HK-2 (cell line): Measurements from ENCODE around the gene KCTD10.
"Not testable (repeated sequence)": the region's sequence is repeated elsewhere in the genome, so short reads cannot be mapped to it uniquely, and the experiment has no call there.

Experiments used
- DNase-seq: peaks from one replicate; pipeline ENCODE4 v3.0.0-alpha.2; 2018; ENCODE audit not compliant: unreplicated experiment

The KCTD10 gene

DNA sequence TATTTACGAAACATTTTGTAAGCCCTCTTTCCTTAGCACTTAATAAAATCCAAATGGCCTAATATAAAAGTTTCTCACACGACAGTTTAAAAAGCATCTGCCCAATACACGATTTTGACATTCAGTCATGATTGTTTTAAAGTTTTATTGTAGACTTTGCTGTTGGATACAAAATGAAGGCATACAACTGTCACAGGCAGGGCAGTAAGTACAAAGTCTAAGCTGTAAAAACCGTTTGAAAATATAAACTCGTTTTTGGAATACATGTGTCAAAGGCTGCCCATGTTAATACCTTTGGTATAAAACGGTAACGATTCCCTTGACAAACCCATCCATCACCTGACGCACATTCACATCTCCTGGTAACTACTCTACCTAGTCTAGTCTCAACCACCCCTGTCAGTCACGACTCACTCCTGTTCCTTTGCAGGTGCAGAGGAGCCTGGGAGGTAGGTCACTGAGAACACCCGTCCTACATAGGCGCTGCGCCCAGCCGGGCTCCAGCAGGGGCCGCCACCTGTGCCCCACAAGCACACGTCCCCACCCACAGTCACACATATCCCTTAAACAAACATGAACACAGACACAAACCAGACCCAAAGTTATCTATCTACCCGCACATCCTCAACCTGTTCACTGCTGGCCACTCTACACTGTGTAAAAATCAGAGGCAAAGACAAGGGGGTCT lies 27.1 kb downstream of the KCTD10 start:
- DNase-seq, result no peak

GRCh38 chr12:109448707-109449390 lies 28.3 kb downstream of the KCTD10 start:
- DNase-seq, result no peak

DNA sequence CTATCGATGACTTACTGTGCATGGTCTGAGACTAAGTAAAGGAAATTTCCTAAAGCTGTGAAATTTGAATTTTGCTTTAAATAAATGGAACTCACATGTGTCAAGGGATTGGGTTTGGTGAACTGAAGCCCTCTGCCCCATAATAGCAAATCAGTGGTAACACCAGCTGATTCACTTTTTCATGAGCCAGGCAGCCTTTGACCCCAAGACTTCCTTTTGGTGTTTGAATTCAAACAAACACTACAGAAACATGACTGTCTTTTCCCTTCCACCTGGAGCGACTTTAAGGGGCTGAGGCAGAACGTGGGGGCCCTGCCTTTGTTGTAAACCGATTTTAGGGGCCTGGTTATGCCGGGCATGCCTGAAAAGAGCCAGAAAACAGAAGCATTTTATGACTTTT lies 28.8 kb downstream of the KCTD10 start:
- DNase-seq, result no peak

DNA sequence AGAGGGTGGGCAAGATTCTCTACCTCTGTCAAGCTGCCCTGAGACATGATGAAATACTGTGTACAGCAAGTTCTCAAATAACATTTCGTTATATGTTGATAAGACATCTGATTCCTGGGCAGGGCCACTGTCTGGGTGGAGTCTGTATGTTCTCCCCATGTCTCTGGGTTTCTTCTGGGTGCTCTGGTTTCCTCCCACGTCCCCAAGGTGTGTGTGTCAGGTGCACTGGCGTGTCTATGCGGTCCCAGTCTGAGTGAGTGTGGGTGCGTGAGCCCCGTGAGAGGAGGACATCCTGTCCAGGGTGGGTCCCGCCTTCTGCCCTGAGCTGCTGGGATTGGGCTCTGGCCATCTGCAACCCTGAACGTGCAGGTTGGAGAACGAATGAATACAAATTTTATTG lies 29.6 kb downstream of the KCTD10 start:
- DNase-seq, result no peak

- no peak for DNase-seq
Observed at GRCh38 chr12:109446869-109447268, 30.2 kb downstream of the KCTD10 start.

- DNase-seq, result no peak
Observed at GRCh38 chr12:109445191-109445609, 31.9 kb downstream of the KCTD10 start.

GRCh38 chr12:109444259-109444658 lies 32.8 kb downstream of the KCTD10 start:
- no peak for DNase-seq

- DNase-seq, result no peak
Observed at GRCh38 chr12:109443794-109444193, 33.3 kb downstream of the KCTD10 start.

DNA sequence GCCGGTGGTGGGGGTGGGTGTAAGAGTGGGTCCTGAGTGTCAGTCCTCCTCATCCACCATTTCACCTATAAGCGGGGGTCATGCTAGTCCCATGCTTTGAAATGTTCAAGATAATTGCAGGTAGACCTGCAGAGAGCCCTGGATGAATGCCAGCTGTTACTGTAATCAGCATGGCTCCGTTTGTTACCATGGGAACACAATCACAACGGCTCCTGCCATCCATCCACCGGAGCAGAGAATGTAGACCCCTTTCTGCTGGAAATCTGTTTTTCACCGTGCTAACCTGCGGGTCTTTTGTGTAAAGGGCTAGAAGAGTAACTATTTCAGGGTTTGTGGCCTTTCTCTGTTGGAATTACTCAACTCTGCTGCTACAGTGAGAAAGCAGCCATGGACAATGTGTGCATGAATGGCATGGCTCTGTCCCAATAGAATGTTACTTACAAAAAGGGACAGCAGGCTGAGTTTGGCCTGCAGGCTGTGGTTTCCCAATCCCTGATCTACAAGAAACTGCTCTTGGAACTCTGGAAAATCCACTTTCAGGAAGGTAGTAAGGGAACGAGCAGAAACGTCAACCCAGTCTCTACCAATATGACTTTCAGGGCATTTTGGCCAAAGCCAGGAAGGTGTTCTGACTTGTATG lies 36.1 kb downstream of the KCTD10 start:
- DNase-seq, result no peak

DNA sequence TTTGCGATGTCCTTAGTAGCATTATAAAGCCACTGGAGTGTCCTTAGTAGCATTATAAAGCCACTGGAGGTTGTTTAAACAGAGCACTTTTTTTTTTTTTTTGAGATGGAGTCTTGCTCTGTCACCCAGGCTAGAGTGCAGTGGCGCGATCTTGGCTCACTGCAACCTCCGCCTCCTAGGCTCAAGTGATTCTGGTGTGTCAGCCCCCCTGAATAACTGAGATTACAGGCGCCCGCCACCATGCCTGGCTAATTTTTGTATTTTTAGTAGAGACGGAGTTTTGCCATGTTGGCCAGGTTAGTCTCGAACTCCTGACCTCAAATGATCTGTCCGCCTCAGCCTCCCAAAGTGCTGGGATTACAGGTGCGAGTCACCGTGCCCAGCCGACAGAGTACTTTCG lies 37.1 kb downstream of the KCTD10 start:
- DNase-seq, result not testable (repeated sequence)

GRCh38 chr12:109439181-109439580 lies 37.9 kb downstream of the KCTD10 start:
- no peak for DNase-seq

GRCh38 chr12:109436188-109436560 lies 40.9 kb downstream of the KCTD10 start:
- no peak for DNase-seq

GRCh38 chr12:109435428-109436187 lies 41.5 kb downstream of the KCTD10 start:
- DNase-seq, result no peak

DNA sequence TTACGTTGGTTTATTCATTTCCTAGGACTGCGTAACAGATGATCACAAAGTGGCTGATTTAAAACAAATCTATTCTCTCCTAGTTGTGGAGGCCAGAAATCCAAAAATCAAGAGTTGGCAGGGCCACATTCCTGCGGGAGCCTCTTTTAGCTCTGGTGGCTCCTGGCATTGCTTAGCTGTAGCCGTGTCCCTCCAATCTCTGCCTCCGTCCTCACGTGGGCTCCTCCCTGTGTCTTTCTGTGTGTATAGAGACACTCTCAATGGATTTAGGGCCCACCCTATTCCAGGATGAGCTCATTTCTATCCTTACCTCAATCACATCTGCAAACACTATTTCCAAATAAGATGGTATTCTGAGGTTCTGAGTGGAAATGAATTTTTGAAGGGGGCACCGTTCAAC lies 42.5 kb downstream of the KCTD10 start:
- no peak for DNase-seq

DNA sequence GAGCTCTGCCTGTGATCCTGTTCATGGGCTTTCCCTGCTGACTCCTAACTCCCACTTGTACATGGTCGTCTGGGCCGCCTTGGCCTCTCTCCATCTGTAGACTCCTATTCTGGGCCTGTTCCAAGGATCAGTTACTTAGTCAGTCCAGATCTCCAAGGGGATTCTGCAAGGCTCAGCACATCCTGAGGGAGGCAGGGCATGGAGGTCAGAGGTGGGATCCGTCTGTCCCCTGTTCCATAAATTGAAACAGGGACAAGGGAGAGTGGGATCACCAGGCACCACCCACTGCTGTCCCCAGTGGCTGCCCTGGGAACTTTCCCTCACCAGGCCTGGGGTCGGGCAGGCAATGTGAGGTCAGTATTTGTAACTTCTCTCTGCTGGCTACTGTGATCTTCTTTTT lies 43.5 kb downstream of the KCTD10 start:
- DNase-seq, result no peak

GRCh38 chr12:109432842-109433304 lies 44.2 kb downstream of the KCTD10 start:
- DNase-seq, result peak; percentile 81

DNA sequence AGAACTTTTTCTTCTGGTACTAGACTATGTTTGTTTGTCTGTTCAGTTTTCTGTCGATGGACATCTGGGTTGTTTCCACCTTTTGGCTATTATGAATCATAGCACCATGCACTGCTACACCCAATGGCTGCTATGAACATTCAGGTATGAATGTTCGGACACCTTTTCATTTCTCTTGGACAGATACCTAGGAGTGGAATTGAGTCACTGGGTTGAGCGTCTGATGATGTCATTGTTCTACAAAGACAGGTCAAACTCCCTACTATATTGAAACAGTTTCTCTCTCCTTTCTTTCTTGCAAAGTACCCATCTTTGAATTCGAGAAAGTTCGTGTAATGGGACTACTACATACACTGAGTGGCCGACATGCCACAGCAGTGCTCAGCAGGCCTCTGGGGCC lies 44.7 kb downstream of the KCTD10 start:
- no peak for DNase-seq

DNA sequence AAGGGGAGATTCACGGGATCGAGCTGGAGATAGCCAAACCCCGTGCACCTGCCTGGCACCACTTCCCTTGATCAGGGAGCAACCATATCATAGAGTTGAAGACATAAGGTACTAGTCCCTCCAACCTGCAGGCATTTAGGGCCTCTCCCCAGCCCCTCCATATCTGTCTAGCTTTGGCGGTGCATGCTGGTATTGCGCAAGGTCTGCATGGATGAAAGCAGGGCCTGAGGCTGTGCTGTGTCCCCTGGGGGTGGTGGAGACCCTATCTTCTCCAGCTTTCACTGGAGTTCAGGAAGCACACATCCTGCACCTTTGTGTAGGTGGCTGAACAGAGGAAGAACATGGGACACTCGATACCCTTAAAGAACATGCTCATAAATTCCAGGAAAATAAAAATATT lies 46.9 kb downstream of the KCTD10 start:
- DNase-seq, result no peak

GRCh38 chr12:109428804-109429203 lies 48.3 kb downstream of the KCTD10 start:
- not testable (repeated sequence) for DNase-seq

DNA sequence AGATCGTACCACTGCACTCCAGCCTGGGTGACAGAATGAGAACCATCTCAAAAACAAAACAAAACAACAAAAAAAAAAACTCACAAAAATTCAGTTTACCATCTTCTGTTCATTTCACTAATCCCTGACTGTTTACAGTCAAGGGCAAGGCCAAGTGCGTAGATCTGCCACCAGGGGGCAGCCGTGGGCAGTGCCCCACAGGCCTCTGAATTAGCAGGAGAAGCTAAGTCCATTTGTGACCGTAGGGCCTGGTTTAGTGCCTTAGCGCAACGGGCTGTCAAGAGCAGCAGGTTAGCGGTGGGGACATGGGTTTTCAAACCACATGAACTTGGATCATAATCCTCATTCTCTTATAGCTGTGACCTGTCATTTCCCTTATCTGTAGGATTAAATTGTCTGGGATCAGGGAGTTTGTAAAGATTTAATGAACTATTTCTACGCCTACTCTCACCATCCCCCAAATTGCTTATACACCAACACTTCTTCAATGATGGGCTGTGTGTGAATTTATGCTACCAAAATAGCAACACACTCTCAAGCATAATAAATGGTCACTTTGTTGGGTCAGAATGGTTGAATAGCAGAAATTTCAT lies 49.0 kb downstream of the KCTD10 start:
- peak; percentile 71 for DNase-seq

DNA sequence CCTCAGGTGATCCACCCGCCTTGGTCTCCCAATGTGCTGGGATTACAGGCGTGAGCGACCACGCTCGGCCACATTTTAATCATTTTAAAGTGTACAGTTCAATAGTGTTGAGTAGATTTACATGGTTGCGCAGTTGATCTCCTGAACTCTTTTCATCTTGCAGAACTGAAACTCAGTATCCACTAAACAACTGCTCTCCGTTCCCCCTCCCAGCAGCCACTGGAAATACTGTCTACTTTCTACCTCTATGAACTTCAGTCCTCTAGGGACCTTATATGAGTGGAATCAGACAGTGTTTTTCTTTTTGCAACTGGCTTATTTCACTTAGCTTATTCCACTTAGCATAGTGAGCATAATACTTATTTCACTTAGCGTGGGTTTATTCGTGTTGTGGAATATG lies 53.7 kb downstream of the KCTD10 start:
- DNase-seq, result no peak

GRCh38 chr12:109422251-109422650 lies 54.8 kb downstream of the KCTD10 start:
- no peak for DNase-seq
